ENCODE measurements around the gene KCNA10.

The KCNA10 gene

GRCh38 chr1:110504226-110504625 lies 14.7 kb downstream of the KCNA10 start:
- no peak overlapping the region for H3K4me3 ChIP-seq (ENCODE audit: low read depth, low read length)
- DNase-seq (ENCODE audit: low read depth) = no peak
- TF ChIP-seq CTCF (IDR thresholded peaks at IDR 0.05; ENCODE audit: control insufficient read depth, extremely low read depth, insufficient read depth) = no peak

- H3K4me3 ChIP-seq (ENCODE audit: low read depth, low read length) = no peak overlapping the region
- no peak for TF ChIP-seq CTCF (IDR thresholded peaks at IDR 0.05; ENCODE audit: control insufficient read depth, extremely low read depth, insufficient read depth)
- DNase-seq (ENCODE audit: low read depth) = no peak
Observed at GRCh38 chr1:110503471-110503870, 15.5 kb downstream of the KCNA10 start.

GRCh38 chr1:110502402-110503151 lies 16.4 kb downstream of the KCNA10 start:
- H3K4me3 ChIP-seq (ENCODE audit: low read depth, low read length) = no peak overlapping the region
- DNase-seq (ENCODE audit: low read depth) = no peak
- no peak for TF ChIP-seq CTCF (IDR thresholded peaks at IDR 0.05; ENCODE audit: control insufficient read depth, extremely low read depth, insufficient read depth)

- no peak for TF ChIP-seq CTCF (IDR thresholded peaks at IDR 0.05; ENCODE audit: control insufficient read depth, extremely low read depth, insufficient read depth)
- no peak overlapping the region for H3K4me3 ChIP-seq (ENCODE audit: low read depth, low read length)
- DNase-seq (ENCODE audit: low read depth) = no peak
Observed at GRCh38 chr1:110501488-110502132, 17.4 kb downstream of the KCNA10 start.

- no peak for TF ChIP-seq CTCF (IDR thresholded peaks at IDR 0.05; ENCODE audit: control insufficient read depth, extremely low read depth, insufficient read depth)
- no peak overlapping the region for H3K4me3 ChIP-seq (ENCODE audit: low read depth, low read length)
- DNase-seq (ENCODE audit: low read depth) = no peak
Observed at GRCh38 chr1:110498270-110498669, 20.7 kb downstream of the KCNA10 start.

GRCh38 chr1:110495926-110496600 lies 22.9 kb downstream of the KCNA10 start:
- peak; percentile 42 for DNase-seq (ENCODE audit: low read depth)
- peak; percentile 92 for TF ChIP-seq CTCF (IDR thresholded peaks at IDR 0.05; ENCODE audit: control insufficient read depth, extremely low read depth, insufficient read depth)
- H3K4me3 ChIP-seq (ENCODE audit: low read depth, low read length) = no peak overlapping the region

Measured in LNCaP clone FGC (cell line).